ENCODE data around the gene EIF4A2.

The EIF4A2 gene

GRCh38 chr3:186783058-186783730 lies at the start of gene EIF4A2:
TSS of gene EIF4A2 (plus strand) at chr3:186783577. CDS start at chr3:186783611, 34 bp downstream.
- DNase-seq = peak; percentile 92

GRCh38 chr3:186742618-186743380 lies 40.6 kb upstream of the EIF4A2 start:
- no peak for DNase-seq

GRCh38 chr3:186743666-186744065 lies 39.7 kb upstream of the EIF4A2 start:
- DNase-seq = no peak

DNA sequence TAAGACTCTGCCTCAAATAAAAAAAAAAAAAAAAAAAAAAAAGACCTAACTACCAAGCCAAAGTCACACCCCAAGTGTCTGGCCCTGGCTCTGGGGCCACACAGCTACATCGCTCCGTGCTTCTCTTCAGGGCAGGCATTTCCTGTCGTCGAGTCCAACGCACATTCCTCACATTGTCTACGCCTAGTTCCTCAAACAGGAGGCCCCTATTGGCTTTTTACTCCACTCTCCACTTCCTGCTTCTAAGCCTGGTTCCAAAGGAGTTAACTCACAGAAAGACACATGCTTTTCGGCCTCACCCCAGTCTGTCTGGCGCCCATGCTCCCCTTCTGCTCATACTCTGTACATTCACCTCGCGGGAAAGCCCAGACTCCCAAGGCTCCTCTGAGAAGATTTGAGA lies 37.4 kb upstream of the EIF4A2 start:
- no peak for DNase-seq

GRCh38 chr3:186750316-186750715 lies 33.1 kb upstream of the EIF4A2 start:
- DNase-seq = no peak

- no peak for DNase-seq
These were observed 31.9 kb upstream of the EIF4A2 start for GRCh38 chr3:186751480-186751879.

- DNase-seq = no peak
These were observed 29.4 kb upstream of the EIF4A2 start for GRCh38 chr3:186754006-186754405.

DNA sequence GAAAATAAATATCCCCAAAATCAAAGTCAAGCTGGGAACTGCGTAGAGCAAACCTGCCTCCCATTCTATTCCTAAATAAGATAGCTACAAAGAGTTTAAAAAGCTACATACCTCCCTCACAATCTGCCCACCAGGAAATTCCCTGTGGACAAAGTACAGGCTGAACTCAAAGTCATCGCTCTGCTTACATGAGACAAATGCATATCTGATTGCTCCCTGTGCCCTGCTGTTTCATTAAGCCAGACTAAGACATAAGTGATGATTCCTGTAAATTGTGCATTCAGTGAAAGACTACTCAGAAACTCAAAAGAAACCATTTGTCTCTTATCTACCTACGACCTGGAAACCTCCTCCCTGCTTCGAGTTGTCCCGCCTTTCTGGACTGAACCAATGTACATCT lies 28.5 kb upstream of the EIF4A2 start:
- no peak for DNase-seq

DNA sequence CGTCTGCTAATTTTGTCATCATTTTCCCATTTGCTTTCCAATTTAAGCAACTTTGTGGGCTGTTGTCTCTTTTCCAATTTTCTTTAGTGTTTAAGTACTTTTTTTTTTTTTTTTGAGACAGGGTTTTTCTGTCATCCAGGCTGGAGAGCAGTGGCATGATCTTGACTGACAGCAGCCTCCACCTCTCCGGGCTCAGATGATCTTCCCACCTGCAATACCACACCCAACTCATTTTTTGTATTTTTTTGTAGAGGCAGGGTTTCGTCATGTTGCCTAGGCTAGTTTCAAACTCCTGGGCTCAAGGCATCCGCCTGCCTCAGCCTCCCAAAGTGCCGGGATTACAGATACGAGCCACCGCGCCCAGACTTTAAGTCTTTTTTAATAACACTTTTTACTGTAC lies 26.2 kb upstream of the EIF4A2 start:
- DNase-seq = no peak

DNA sequence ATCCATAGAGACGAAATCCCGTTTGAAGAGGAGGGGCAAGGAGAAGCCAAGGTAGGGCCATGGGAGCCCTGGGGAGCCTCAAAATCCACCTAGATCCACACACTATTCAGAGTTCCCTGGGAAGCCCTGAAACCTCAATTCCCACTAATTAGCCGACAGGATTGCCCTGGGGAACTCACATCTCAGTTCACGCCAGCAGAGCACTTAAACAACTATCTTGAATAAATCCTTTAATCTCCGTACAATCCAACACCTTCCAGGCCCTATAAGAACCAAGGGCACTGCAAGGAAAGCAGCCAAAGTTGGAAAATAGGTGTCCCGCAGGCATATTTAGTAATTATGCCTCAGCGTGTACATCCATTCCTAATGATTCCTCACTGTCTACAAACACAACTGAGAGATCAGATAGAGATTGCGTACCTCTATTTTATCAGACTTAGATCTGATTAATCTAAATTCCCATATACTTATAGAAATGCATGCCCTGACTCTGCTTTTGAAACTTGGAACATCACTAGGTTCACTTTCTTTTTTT lies 25.6 kb upstream of the EIF4A2 start:
- no peak for DNase-seq

GRCh38 chr3:186759231-186759930 lies 24.0 kb upstream of the EIF4A2 start:
- DNase-seq = no peak

DNA sequence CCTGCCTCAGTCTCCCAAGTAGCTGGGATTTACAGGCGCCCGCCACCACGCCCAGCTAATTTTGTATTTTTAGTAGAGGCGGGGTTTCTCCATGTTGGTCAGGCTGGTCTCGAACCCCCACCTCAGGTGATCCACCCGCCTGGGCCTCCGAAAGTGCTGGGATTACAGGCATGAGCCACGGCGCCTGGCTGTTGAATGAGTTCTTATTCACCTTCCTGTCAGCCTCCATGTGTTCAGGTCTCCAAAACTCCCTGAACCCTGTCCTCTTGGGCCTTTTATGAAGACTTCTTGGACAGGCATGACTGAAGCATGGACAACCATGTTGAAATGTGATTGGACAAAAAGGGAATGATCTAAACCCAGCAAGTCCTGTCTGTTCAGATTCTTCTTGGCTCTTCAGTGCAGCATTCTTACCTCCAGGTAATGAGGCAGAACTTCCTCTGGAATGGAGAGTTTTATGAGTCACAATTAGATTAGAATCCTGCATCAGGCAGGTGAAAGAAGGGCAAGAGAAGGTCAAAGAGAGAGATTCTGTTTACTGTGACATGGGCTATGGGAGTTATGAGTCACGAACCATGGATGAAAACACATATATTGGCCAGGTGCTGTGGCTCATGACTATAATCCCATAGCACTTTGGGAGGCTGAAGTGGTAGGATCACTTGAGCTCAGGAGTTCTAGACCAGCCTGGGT lies 23.1 kb upstream of the EIF4A2 start:
- DNase-seq = no peak

DNA sequence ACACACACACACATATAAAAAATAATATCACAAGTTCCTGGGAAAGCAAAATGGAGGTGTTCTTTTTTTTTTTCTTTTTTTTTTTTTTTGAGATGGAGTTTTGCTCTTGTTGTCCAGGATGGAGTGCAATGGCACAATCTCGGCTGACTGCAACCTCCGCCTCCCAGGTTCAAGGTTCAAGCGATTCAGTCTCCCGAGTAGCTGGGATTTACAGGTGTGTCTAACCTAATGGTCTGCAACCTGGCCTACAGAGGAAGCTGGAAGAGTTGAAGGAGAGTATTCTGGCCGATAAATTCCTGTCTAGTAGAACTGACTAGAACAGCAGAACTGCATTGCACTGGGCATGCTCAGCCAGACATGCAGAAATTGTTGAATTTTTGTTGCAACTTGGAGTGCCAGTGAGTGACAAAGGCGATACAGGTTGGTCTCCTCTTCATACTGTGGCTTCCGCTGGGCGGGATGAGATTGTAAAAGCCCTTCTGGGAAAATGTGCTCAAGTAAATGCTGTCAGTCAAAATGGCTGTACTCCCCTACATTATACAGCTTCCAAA lies 22.4 kb upstream of the EIF4A2 start:
- no peak for DNase-seq

DNA sequence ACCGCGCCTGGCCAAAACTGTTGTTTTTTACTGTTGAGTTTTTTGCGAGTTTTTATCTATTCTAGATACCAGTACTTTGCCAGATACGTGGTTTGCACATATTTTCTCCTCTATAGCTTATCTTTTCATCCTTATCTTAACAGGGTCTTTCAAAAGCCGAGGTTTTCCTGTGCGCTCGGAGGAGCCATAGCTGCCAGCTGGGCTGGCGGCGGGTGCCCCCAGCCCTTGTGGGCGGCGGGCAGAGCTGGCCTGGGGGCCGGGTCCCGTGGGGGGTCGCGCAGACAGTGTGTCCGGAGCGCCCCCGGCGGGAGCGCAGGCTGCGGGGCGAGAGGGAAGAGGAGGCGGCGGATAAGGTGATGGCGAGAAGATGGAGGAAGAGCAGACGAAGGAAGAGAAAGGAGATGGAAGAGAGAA lies 11.1 kb upstream of the EIF4A2 start:
- no peak for DNase-seq

DNA sequence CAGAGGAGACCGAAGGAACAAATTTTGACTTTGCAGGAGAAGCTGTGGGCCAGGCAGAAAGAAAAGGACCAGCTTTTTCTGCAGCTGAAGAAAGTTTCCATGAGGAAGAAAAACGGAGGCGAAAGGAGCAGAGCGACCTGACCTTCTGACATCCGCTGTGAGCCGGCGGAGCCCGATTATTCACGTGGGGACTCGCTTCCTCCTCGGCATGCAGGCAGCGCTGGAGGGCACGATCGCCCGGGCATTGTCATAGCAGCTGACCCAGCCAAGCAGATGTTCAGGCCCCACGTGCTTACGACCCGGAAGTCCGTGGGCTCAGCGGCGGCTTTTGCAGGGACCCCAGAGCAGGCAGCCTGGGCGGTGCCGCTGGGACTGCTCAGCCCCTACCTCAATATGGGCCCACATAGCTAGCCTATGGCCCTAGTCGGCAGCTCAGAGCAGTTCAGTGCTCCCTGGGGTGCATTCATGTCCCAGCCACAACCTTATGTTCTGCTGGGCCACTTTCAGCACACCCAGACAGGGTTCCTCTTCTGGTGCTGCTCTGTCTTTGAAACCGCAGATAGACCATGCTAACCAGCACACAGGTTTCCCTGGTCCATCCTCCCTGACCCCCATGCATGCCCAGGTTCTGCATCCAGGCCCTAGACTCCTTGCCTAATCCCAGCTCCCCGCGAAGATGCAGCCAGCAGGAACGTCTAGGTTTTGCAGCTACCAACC lies 10.5 kb upstream of the EIF4A2 start:
- DNase-seq = no peak

- no peak for DNase-seq
These were observed 7.4 kb upstream of the EIF4A2 start for GRCh38 chr3:186775999-186776398.

DNA sequence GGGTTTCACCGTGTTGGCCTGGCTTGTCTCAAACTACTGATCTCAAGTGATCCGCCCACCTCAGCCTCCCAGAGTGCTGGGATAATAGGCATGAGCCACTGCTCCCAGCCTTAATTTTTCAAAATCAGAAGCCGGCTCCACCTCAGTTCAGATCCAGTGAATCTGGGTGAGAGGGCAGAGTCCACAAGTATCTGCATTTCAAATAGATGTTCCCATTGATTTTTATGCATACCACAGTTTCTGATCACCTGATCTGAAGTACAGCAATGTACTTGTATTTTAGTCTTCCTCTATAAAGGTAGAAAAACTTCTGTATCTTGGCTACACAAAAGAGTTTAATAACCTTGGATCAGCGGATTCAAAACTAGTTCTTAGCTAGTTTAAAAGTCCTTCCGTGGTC lies 4.2 kb upstream of the EIF4A2 start:
- no peak for DNase-seq

DNA sequence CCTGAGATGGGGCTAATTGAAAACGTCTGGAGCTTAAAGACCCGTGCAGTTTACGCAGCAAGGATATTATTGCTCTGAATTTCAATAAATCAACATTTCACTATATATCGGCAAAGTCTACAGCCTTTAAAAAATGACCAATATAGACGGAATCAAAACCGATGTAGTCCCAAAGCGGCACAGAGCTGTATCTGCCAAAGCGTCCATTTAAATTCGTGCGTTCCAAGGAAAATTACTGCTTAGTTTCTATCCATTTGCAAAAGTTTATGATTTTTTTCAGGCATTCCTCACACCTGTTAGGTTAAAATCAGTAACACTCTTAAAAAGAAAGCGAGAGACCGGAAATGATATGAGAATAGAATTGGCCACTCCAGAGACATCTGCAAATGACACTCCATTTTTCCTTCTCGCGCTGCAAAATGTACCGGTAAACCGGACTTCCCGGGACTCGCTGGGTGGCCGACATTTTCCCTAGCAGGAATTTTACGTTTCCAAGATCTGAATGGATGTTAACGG lies 777 bp upstream of the EIF4A2 start:
- peak; percentile 61 for DNase-seq

DNA sequence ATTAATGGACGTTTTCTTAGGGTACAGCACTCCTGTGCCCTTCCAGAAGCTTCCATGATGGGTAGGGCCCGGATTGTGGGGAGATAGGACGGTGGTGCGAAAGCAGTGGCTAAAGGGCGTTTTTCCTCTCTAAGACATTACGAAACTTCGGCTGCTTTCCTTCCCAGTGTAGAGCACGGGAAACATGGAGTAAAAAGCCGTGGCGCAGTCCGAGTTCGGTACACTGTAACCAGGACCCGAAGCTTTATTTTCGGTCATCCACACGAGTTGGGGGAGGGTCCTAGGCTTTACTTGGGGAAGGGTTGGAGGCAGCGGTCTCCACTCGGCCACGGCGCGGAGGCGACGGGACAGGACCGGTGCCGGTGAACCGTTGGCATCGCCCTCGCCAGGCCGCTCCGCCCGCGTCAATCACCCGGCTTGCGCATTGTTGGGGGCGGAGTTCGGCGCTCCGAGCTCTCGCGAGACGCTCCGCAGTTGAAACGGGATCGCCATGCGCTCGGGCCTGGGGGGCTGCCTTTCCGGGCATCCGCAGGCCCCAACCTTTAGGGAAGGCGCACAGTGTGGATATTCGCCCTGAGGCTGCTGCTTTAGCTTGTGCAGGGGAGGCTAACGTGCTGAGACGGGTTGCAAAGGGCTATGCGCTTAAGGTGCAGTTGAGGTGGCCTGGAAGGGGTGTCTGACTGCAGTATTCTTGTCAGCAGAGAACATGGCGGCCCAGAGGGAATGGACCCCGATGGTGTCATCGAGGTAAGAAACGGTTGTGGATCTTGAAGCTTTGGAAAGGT lies 546 bp downstream of the EIF4A2 start:
- peak; percentile 80 for DNase-seq

DNA sequence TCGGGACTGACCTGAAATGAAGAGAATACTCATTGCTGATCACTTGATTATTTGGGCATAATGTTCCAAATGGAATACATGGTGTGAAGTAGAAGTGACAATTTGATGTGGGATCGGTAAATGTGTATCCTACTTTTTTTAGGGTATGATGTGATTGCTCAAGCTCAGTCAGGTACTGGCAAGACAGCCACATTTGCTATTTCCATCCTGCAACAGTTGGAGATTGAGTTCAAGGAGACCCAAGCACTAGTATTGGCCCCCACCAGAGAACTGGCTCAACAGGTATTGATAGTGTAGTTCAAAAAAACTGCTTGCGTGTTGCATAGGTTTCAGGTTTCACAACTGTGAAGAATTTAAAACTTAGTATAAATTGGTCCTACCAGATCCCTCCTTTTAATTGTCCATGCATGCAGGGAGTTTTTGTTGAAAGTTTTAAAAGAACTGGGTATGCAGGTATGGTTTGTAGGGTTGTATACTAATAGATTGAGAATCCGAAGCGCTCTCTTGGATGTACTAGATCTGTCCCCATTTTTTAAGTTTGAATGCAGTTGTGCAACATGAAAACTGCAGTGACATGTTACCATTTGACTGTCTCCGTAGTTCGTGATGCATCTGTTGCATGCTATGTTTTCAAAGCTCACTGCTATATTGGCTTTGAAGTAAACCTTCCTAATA lies 1.6 kb downstream of the EIF4A2 start:
- DNase-seq = no peak
